ENCODE data around the gene CORO1C.
"Not testable (repeated sequence)": the region's sequence is repeated elsewhere in the genome, so short reads cannot be mapped to it uniquely, and the experiment has no call there.

Gene CORO1C

DNA sequence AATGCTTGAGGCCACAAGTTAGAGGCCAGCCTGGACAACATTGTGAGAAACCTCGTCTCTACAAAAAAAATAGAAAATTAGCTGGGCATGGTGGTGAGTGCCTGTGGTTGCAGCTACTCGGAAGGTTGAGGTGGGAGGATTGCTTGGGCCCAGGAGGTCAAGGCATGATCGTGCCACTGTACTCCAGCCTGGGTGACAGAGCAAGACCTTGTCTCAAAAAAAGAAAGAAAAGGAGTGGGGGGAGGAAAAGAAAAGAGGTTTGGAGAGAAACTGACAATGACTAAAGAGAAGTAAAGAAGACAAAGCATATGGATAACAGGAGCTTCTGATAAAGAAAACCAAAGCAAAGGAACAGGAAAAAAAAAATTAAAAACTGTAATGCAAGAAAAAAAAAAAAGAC lies 60.2 kb downstream of the CORO1C start:
- DNase-seq: no peak

DNA sequence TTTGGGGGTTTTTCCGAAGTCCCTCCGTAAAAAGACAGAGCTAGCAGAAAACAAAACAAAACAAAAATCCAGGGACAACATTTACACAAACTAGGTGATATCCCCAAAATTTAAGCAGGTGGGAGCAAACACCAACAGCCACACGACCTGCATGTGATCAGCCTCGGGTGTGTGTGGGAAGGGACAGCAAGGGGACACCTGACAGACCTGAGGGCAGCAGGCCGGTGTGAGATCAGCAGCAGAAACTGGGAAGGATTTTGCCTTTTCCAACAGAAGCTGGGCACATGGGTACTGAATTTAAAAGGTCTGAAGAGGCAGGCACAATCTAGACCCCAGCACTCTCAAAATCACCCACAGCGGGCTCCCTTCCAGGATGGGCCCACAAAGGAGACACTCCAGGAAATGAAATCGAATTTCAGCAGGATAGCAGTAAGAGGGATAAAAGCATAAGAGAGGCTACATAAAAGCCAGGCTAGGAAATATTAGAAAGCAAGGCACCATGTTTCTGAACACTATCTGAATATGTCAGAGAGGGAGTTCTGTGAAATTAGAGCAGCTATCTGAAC lies 61.2 kb downstream of the CORO1C start:
- DNase-seq: no peak

DNA sequence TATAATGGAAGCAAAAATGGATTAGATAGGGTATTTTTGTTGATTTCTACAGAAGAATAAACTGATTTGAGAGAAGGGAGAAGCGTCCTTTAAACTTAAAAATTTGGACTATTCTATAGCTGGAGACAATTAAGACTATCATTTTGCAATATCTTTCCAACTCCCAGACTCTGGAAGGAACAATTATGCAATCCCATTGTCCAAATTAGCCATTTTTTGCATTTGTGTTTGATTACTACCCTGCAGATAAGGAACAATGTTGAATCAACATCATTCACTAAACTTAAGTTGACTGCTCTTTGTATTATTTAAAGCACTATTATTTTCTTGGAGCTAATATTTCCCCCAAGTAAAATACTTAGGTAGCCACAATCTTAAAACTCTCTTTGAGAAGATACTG lies 62.8 kb downstream of the CORO1C start:
- DNase-seq: no peak

DNA sequence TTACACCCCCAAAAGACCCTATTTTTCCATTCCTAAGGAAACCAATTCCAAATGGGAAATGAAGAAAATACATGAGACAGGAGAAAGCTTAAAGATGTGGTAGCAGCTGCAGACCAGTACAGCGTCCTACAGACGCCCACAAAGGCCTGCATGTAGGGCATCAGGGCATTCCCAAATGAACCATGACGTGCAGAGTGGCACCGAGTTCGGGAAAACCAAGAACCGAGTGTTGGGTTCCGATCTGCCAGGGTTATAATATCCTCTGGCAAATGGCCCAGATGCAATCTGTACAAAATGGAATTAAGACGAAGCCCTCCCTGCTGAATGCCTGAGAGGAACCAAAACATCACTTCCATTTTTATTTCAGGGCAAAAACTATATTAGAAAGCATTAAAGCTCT lies 63.3 kb downstream of the CORO1C start:
- no peak for DNase-seq

DNA sequence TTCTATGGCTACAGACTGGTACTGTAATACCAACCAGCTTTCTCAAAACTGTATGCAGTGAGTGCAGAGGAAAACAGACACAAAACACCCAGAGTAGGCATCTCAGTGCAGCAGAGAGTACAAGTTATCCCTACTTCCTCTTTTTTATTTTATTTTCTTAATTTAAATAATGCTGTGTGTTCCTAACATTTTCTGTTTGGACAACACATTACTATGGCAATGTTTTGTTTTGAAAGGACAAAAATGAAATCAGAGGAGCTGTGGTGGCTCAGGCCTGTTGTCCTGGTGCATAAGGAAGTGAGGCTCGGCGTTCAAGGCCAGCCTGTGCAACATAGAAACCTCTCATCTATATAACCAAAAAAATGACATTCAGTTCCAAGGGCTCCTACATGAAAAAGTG lies 64.0 kb downstream of the CORO1C start:
- DNase-seq: peak; percentile 29 to 63 (median 44)

DNA sequence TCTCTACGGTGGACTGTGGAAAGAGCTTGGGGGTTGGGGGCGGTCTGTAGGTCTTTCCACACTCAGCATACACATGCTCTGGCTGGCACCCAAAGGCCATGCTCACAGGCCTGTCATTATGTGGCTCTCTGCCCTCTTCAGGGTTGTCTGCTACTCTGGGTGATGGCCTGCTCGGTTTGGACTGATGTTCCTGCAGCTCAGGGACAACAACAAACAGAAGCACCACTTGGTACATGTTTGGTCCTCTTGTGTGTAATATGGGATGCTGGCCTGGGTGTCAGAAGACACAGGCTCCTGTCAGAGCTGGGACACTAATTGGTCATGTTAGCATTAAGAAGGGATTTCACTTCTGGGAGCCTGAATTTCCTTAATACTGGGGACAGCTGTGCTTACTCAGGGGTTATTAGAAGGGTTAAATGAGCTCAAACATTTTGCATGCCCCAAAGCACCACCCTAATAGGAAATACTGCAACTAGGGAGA lies 64.9 kb downstream of the CORO1C start:
- no peak for DNase-seq

DNA sequence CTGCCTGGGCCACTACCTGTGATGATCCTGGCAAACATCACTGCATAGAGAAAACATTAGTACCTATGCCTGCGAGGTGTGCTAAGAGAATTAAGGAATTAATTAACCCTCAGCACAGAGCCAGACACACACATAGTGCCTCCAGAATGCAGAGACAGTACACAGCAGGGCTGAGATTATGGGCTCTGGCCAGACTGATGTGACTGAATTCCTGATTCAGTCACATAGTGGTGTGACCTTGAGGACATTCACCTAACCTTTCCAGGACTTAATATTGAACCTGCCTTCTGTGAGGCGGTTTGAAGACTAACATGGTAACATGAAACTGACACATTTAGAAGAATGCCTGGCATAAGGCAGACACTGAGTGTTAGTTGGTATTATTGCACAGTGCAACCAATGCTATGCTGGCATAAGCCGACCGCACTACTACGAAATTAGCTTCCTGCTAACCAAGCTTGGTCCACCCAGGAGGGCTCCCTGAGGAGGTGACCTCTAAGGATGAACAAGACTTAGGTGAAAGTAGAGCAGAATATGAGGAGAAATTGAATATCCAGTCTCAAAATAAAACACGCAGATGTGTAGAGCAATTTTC lies 65.6 kb downstream of the CORO1C start:
- DNase-seq: no peak

DNA sequence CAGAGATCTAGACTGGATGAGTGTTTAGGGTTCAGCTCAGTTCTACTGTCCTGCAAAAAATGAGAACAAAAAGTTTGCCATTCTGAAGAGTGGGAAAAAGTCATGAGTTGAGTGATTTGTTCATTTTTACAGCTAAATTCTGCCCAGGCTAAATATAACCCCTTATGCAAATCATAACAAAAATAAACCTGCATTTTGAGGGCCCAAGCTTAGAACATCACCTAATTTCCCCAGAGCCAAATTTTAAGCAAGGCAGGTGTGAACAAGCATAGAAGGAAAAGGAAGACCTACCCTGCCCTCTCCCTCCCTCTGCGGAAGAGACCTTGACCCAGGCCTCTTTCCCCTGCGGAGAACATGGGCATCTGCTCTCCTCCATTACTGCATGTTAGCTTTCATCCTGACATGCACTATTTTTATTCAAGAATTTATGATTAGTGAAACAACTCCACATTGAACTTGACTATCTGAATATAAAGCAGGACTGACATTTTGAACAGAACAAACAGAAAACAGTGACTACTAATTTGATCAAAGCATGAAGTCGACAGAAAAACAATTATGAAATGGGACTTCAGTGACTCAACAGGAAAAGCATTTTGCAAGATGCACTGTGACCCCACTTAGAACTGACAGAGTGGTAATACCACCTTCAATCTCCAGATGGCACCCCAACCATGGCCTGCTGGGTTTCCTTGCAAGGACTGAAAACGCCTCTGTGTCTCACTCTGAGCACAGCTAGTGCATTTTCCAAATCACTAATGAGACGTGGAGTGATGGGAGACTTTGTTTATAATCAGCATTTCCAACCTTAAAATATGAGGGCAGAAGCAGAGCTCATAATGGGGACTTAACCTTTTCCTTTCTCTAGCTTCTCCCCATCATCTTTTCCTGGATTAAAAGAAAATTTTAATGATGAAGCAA lies 66.7 kb downstream of the CORO1C start:
- DNase-seq: peak; percentile 91 to 97 (median 96)

DNA sequence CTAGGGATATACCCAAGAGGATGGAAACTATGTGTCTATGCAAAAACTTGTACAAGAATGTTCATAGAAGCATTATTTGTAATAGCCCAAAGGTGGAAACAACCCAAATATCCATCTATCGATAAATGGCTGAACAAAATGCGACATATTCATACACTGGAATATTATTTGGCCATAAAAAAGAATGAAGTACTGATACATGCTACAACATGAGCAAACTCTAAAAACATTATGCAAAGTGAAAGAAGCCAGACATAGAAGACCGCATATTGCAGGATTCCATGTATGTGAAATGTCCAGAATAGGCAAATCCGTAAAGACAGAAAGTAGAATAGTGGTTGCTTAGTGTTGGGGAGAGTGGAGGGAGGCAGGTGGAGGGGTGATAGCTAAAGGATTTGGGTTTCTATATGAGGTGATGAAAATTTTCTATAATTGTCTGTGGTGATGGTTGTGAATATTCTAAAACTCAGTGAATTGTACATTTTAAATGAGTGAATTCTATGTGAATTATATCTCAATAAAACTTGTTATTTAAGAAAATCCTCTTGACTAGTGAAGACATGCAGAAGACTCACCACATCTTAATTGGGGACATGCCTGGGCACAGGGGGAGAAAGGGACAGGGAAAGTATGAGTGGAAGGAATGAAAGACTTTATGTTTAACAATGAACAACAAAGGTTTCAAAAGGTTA lies 67.8 kb downstream of the CORO1C start:
- no peak for DNase-seq

DNA sequence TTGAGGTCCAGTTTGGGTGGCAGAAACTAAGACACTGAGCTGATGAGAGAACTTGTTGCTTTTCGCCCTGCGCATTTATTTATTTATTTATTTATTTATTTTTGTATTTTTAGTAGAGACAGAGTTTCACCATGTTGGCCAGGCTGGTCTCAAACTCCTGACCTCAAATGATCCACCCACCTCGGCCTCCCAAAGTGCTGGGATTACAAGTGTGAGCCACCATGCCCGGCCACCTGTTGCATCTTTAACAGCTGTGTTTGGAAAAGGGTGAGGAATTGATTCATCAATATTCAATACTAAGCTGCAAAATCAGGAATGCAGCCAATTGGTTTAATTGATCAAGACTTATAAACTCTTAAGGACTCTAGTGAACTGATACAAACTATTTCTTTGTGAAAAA lies 73.2 kb downstream of the CORO1C start:
- DNase-seq: not testable (repeated sequence)

DNA sequence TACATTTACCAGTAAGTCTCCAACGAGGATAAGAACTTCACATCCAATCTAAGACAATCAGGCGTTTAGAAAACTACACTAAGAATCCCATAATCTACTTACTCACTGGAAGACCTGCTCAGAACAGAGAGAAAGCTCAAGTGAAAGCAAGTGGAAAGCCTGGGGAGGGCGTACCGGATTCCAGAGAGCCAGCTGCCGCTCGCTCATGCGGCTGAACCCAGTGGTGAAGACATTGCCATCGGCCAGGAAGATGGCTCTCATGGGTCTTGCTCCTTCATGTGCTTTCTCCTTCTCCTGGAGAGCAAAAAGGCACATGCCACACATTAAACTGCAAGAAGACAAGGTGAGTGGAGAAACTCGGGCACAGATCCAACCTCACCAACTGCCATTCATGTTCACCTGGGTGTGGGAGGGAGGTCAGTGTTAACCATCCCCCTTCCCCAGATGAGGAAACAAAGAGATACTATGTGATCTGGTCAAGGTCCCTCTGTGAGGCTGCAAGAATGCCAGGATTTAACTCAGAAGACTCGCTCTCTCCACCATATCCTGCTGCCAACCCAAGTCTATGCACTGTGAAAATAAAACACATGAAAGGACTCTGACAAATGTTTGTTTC lies 74.1 kb downstream of the CORO1C start:
- no peak for DNase-seq

DNA sequence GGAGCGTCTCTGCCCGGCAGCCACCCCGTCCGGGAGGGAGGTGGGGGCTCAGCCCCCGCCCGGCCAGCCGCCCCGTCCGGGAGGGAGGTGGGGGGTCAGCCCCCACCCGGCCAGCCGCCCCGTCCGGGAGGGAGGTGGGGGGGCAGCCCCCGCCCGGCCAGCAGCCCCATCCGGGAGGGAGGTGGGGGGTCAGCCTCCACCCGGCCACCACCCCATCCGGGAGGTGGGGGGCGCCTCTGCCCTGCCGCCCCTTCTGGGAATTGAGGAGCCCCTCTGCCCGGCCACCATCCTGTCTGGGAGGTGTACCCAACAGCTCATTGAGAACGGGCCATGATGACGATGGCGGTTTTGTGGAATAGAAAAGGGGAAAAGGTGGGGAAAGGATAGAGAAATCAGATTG lies 75.1 kb downstream of the CORO1C start:
- DNase-seq: not testable (repeated sequence)

DNA sequence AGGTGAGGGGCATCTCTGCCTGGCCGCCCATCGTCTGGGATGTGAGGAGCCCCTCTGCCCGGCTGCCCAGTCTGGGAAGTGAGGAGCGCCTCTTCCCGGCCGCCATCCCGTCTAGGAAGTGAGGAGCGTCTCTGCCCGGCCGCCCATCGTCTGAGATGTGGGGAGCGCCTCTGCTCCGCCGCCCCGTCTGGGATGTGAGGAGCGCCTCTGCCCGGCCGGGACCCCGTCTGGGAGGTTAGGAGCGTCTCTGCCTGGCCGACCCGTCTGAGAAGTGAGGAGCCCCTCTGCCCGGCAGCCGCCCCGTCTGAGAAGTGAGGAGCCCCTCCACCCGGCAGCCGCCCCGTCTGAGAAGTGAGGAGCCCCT lies 75.5 kb downstream of the CORO1C start:
- DNase-seq: not testable (repeated sequence)

DNA sequence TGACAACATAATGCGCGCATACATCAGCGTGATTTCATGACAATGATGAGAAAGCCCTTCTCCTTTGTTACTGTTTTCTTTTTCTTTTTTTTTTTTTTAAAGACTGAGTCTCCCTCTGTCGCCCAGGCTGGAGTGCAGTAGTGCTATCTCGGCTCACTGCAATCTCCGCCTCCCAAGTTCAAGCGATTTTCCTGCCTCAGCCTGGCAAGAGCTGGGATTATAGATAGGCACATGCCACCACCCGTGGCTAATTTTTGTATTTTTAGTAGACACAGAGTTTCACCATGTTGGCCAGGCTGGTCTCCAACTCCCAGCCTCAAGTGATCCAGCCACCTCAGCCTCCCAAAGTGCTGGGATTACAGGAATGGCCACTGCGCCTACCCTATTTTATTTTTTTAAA lies 76.7 kb downstream of the CORO1C start:
- not testable (repeated sequence) for DNase-seq

DNA sequence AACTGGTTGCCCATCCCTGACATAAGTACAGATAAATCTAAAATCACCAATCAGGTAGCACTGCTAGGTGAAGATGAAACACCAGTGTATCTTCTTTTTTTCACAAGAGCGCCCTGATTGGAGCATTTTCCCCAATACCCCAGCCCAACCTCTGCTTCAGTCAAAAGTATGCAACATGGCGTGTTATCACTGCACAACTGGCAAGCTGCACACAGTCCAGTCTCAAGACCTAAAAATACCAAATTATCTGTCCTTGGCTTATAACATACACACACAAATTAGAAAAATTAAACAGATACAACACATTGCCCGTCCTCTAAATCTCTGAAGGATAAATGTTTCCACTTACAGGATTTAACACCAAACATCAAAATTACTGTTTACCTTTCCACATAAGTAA lies 77.4 kb downstream of the CORO1C start:
- DNase-seq: no peak

DNA sequence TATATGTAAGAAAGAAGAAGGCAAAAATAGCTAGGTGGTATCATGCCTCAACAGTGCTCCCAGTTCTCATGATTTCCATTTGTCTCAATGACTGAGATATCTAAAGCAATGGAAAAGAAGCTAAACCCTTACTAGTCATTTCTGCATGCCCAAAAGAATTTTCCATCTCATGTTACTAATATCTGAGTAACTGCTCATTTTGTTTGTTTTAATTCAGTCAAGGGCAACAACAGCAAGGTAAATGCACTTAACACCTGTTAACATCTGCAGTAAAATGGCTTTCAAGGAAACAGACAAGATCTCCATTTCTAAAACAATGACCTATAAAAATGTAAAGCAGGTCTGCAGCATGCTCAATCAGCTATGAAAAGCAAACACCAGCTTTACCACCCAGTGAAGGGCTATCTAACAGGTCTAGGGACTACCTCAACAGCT lies 78.2 kb downstream of the CORO1C start:
- DNase-seq: no peak

DNA sequence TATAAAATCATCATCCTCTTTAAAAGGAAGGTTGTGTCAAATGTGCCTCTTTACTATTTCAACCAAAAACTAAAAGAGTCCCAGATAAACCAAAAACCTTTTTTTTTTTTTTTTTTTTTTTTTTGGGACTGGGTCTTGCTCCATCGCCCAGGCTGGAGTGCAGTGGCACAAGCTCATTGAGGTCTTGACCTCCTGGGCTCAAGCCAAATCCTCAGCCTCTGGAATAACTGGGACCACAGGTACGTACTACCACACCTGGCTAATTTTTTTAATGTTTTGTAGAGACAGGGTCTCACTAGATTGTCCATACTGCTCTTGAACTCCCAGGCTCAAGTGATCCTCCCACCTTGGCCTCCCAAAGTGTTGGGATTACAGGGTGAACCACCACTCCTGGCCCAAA lies 81.2 kb downstream of the CORO1C start:
- DNase-seq: no peak

DNA sequence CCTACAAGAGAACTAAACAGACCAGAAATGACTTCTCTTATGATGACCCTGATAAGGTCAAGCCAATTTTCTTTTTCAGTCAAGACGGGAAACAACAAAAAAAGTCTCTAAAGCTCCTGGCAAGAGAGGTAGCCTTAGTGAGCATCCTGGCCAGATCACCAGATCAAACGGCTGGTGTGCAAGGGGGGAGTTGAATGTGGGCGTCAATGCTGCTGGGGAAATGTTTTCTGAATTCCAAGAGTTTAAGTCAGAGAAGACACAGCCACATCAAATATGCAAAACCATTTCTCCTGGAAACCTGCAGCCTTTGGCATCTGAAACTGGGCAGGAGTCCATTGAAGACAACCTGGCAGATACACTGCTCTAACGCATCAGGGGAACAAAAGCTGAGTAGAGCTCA lies 81.6 kb downstream of the CORO1C start:
- no peak for DNase-seq

DNA sequence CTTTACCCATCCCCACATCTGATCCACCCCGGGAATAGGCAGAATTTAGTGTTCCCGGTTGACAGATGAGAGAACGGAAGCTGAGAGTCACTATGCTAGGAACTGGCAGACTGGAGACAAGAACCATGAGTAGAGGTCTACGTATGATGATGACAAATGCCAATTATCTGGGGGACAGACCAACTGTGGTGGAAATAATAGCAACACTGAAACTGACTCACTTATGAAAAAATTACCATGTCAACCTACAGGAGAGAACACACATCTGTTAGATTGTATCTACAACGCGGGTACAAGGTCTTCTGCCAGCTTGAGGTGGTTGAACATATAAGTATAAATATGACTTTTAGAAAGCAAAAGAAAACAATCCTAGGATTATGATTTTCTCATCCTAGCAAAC lies 82.2 kb downstream of the CORO1C start:
- DNase-seq: no peak

DNA sequence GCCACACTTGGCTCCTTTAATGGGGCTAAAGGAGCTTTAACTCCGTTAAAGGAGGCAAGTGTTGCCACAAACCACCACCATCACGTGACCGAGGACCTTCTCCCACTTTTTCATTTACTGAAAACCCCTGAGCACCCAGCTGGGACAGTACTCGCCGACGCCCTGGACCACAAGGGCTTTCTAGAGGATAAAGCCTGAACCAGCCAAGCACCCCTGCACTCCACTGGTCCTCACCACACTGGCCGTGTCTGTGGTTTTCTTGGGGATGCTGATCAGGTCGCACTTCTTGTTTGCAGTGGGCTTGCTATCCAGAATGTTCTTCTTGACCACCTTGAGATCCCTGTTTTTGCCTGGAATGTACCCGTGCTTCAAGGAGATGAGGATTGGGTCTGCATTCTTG lies 82.9 kb downstream of the CORO1C start:
- no peak for DNase-seq

DNA sequence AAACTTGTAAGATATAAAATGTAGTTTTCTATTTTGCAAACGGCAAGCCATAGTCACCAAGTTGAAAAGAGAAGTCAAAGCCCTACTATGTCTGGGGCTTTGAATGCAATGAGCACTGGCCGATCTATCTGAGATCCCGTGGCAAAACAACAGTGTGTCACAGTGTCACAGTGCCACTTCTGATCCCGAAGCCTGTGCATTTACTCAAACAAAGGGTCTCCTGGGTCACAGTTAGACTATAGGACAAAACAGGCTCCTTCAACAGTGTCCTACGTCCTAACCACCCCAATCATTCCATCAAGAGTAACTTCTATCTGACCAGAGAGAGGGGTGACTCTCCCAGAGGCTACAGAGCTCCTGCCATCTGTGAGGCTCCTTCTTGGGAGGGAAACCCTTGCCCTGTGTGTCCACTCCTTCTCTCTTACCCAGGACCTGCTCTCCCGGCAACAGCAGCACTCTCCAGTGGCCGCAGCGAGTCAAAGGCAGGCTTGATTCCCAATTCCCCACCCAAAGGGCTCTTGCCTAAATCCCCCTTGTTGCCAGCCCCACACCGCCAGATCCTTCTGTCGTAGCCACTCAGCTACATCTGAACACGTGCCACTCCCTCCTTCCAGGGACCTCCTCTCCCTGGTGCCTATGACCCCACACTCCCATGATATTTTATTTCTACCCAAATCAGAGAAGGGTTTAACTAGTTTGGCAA lies 83.6 kb downstream of the CORO1C start:
- no peak for DNase-seq
